ENCODE measurements around the gene MED15.

Gene MED15

DNA sequence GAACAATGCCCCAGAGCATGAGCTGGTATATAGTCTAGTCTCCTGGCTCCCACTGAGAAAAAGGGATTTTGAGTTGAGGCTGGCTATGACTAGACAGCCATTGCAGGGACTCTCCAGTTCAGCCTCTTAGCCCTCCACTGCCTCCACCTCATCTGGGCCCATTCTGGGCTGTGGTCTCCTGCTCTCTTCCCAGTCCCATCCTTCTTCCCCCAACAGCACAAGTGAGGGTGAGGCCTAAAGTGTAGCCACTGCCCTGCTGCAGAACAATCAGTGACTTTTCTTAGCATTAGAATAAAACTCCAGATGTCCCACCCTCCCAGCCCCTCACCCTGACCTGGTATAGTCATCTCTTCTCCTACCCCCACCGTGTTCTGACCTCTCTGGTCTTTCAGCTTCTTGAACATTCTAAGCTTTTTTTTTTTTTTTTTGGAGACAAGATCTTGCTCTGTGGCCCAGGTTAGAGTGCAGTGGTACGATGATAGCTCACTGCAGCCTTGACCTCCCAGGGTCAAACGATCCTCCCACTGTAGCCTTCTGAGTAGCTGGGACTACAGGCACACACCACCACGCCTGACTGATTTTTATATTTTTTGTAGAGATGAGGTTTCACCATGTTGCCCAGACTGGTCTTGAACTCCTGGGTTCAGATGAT lies 4.3 kb downstream of the MED15 start:
- no peak for DNase-seq

DNA sequence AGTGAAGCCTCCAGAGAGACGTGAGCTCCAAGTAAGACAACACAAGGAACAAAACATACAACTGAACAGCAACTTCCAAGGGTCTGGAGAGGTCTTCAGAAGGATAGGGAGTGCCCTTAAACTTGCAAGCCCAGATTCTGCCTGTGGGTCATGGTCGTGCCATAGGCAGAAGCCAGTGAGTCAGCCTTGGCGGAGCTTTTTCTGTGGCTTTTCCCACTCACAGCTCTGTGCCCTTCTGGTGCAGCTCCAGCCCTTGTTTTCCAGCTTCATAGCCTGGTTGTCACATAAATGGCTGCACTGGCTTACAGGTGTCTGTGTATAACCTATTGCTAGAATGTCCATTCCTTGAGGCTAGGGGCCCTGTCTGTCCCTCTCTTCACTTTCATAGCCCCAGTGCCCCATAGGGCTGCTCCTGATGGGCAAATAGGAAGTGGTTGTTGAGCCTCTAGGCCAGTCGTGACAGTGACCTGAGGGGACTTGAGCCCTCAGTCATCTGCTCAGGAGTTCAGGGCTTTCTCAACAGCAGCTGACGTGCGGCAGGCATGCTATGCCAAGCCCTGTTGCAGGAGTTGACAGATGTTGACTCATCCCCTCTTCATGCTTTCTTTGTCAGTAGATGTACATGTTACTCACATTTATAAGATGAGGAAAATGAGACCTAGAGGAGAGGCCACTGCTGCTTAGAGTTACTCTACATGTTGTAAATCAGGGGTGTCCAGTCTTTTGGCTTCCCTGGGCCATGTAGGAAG lies 7.4 kb downstream of the MED15 start:
- no peak for DNase-seq

DNA sequence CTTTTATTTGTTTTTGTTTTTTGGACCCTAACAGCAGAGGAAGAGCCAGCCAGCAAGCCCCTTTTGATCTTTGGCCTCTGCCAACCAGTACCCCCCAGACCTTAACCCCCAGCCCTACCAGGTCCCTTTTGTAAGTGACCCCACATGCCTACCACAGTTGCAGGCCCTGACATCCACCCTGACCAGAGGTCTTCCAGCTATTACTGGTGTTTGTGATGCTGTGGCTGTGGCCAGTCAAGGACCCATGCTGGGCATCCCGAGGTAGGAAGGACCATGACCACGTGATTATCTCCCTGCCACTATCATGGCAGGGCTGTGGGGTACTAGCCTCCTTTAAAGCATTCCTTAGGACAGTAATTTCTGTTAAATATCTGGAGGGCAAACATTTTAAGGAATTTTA lies 9.0 kb downstream of the MED15 start:
- no peak for DNase-seq

DNA sequence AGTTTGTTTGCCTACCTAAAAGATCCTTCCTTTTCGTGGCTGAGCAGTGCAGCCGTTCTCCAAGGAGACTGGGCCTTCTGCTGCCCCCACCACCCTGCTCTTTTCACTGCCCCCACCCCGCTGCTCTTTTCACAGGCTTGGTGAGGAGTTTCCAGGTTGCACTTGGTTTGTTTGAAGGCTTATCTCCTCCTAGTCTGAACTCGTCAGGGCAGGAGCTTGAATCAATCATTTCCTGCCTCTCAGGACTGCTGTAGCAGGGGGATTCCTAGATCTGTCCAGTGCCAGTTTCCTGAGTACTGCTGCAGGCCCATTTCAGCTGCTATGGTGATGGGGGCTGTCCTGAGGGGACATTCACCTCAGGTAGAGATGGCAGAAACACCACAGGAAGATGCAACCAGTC lies 10.0 kb downstream of the MED15 start:
- no peak for DNase-seq

DNA sequence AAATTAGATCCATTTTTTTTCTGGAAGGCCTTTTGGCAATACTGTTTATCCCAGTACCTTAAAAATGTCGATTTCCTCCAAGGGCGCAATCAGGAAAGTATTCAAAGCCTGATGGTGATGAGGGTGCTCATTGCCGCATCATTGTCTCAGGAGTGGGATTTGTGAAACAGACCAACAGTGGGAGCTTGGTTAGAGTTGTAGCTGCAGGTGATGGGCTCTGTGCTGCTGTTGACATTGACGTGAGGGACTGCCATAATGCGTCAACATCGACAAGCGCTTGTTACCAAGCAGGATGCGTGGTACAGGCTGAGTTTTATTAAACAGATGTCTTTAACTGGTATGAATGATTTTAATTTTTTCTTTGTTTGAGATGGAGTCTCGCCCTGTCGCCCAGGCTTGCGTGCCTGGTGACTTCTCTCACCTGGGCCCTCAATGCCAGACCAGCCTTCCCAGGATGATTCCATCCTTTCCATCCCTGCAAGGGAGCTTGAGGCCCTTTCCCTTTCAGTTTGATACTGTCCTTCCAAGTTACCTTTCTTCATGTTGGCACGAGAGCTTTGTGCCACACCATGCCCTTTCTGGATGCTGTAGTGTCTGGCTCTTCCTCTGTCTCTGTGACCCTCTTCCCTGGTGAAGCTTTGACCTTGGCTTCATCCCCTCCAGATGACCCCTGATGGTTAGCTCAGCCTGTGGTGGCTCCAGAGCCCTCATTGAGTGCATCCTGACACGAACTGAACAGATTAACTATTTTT lies 10.6 kb downstream of the MED15 start:
- DNase-seq = no peak

DNA sequence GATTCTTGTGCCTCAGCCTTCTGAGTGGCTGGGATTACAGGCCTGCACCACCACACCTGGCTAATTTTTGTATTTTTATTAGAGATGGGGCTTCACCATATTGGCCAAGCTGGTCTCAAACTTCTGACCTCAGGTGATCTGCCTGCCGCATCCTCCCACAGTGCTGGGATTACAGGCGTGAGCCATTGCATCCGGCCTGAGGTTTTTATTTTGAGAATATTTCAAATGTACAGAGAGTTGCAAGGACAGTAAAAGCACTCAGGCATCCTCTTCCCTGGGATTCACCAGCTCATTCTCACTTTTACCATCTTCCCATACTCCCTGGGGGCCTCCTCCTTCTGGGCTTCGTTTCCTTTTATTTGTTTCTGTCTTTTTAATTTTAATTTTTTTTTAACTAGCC lies 12.1 kb downstream of the MED15 start:
- no peak for DNase-seq

DNA sequence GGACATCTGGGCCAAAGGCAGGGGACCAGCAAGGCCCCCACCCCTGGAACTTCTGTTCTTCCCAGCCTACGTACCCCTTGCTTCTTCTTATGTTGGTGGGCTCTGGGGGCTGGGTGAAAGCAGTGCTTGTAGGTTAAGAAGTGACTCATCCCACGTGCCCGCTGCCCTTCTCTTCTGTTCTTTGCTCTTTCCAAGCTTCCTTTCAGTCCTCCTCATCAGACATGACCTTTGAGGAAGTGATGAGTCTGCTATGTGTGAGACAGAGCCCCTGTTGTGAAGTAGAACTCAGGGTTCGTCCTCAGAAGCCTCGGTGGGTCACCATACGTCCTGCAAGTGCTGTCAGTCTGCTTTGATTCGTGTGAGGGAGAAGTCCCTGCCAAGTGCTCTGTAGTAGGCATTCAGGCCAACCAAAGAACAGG lies 12.7 kb downstream of the MED15 start:
- DNase-seq = no peak

DNA sequence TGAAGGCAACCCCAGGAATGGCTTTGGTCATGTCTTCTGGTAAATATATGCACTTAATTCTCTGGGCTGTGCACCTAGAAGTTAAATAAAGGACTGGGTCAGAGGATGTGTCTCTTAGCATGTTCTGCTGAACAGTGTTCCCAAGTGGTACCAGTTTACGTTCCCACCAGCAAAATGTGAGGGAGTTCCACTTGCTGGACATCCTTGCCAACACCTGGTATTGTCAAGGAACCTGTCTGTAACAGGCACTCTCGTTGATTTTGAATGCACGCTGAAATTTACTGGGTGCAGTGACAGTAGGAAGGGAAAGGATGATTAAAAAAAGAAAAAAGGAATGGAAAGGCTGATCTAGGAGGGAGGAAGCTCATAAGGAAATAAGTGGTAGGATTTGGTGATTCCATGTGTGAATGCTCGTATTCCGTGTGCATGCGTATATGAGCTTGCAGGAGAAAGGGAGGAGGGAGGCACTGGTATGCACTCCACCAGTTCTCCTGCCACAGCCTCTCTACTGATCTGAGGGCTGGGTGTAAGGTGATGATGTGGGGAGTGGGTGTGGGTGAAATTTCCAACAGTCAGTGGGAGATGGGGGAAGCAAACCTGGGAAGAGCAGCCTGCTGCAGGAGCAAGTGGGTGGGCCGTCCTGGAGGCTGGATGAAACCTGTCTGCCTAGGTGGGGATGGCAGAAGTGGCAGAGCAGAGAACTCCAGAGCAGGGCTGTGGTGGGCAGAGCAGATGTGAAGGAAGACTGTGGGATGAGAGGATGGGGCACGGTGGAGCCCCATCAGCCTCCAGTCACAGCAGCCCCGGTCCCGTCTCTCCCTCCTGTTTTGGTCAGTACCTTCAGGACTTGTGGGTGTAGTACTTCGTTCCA lies 15.0 kb downstream of the MED15 start:
- no peak for DNase-seq

DNA sequence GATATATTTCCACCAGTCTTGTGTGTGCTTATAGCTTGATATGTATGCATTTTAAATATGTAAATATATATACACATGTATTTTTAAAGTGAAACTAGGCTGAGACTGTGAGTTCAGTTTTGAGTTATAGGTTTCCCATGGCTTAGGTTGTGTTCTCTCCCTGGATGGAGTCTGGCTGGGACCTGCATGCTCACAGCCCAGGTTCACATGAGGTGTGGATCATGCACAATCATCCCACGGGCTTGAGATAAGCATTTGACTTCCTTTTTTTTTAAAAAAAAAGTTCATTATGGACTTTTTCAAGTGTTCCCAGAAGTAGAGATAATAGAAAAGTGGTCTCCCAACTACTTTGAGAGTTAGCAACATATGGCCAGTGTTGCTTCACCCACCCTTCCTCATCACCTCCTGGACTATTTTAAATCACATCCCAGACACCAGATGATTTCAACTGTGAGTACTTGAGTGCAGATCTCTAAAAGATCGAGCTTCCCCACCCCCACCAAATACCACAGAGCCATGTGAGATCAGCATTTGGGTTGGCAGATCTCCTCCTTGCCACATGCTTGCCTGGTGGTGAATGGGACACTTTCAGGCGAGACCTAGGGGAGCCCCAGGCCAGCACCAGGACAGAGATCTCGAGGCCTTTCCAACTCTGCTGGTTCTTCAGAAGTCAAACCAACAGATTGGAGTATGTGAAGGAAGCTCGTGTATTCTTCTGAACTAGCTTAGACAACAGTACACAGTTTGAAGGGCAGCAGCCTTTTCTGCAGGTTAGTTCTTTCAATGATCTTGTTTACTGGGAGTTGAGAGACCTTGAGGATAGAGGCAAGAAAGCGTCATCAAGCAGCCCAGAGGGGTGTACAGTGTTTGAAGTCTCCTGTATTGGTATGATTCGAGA lies 15.9 kb downstream of the MED15 start:
- no peak for DNase-seq

DNA sequence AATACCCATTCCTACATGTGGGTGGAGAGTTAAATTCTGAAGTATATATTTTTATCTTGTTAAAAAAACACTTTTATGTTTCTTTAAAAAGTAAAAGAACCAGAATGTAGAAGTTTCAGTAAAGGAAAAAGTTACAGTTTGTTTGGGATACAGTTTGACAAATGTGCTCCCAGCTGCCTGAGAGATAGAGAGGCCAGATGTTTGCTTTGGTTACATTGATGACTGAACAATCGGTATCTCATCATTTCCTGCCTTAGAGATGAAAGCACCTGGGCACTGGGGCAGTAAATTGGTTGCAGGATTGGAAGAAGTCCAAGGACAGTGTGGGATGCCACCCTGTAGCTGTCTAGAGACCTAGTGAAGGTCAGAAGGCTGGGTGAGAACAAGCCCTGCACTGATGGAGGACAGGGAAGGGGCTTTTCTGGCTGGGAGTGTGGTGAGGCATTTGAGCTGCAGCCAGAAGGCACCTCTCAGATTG lies 16.6 kb downstream of the MED15 start:
- DNase-seq = no peak

DNA sequence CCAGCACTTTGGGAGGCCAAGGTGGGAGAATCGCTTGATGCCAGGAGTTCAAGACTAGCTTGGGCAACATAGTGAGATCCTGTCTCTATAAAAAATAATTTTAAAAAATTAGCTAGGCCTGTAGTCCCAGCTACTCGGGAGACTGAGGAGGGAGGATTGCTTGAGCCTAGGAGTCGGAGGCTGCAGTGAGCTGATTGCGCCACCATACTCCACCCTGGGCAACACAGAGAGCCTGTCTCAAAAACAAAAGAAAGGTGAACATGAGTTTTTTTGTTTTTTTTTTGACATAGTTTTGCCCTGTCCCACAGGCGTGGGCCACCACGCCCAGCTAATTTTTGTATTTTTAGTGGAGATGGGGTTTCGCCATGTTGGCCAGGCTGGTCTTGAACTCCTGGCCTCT lies 17.6 kb downstream of the MED15 start:
- DNase-seq = no peak

DNA sequence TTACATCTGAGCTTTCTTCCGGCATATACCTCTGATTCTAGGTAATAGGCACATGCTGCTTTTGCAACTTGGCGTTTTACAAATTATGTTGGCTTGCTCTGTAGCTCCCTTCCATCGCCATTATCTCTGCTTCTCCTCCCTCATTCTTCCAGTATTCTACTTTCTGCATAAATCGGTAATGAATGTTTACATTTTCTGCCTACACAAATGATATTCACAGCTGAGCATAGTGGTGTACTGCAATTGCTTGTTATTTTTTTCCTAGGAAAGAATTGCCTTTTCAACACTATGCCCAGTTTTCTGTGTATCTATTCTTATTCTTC lies 18.9 kb downstream of the MED15 start:
- no peak for DNase-seq

DNA sequence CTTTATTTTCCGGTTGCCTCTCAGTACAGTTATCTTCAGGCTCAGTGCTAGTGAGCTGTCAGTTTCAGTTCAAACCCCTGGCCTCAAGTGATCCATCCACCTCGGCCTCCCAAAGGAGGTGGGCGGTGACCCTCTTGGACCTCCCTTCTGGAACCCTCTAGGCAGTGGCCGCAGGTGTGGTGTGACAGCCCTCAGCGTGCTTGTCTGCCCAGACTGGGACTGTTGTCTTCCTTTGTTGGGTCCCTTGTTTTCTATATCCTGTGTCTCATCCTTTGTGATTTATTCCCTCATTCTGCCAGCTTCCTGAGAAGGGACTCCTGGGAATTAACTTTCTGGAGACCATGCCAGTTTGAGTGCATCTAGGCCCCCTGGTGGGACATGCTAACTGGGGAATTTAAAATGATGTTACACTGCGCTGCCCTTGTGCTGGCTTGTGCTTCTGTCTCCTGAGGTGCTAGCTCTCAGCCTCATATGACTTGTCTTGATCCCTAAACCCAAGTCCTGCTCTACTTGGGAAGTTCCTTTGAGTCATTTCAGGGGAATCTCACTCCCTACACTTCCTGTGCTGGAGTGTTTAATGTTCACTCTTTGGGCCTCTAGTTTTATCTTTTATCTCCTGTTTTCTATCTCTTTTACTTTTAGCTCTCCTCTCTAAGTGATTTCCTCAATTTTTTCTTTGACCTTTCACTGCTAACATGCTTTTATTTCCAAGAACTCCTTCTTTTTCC lies 19.4 kb downstream of the MED15 start:
- no peak for DNase-seq

DNA sequence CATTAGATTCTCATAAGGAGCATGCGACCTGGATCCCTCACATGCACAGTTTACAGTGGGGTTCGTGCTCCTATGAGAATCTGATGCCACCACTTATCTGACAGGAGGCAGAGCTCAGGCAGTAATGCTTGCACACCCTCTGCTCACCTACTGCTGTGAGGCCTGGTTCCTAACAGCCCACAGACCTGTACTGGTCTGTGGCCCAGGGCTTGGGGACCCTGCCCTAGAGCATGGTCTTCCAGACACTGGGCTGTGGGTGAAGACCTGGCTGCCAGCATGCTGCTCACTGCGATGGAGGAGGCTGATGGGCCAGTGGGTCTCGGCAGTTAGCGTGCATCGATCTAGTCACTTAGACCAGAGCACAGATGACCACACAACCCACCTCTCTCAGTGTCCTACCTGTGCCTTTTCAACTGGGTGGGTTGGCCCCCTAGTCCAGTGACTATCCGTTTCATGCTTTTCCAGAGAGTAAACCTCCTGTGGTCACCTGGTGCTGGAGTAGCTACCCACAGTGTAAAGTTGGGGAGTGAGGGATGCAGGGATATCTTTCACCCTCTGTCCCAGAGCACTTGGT lies 21.1 kb downstream of the MED15 start:
- DNase-seq = no peak

DNA sequence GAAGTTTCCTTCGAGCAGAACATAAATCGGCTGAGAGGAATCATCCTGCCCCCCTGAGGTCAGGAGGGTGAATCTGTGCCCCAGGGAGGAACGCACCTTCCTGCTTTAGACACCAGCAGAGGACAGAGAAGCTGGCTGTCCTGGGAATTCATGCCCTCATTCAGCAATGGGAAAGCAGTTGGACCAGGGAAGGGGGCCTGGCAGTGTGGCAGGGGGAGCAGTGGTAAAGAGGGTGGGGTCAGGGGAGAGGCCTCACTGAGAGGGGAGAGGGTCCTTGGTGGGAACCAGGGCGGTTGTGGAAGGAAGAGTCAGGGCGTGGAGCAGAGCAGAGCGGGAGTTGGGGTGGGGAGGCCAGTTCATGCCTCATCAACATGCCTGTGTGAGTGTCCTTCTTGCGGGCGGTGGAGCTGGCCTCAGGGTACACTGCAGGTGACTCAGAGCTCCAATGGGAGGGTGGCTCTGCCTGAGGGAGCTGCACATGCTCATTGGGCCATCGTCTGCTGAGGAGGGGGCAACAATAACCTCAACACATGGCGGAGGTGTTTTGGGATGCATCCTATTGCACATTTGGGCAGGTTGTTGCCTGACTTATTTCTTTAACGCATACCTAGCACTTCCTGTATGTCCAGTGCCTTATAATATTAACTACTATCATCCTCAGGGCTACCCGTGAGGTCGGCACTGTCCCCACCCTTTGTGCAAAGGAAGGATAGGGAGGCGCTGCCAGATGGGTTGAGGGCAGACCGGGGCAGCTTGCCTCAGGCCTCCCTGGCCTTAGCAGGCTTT lies 23.2 kb downstream of the MED15 start:
- DNase-seq = no peak

DNA sequence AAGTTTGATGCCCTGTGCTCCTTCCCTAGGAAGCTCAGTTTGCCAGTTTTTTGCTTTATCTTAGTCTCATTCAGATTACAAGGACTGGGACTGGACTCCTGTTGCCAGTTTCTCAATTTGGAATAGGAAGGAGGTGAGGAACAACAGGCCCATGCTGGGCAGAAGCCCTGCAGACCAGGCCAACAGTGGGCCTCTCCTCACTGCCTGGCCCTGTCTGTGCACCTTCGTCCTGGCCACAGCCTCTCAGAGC lies 23.7 kb downstream of the MED15 start:
- no peak for DNase-seq

DNA sequence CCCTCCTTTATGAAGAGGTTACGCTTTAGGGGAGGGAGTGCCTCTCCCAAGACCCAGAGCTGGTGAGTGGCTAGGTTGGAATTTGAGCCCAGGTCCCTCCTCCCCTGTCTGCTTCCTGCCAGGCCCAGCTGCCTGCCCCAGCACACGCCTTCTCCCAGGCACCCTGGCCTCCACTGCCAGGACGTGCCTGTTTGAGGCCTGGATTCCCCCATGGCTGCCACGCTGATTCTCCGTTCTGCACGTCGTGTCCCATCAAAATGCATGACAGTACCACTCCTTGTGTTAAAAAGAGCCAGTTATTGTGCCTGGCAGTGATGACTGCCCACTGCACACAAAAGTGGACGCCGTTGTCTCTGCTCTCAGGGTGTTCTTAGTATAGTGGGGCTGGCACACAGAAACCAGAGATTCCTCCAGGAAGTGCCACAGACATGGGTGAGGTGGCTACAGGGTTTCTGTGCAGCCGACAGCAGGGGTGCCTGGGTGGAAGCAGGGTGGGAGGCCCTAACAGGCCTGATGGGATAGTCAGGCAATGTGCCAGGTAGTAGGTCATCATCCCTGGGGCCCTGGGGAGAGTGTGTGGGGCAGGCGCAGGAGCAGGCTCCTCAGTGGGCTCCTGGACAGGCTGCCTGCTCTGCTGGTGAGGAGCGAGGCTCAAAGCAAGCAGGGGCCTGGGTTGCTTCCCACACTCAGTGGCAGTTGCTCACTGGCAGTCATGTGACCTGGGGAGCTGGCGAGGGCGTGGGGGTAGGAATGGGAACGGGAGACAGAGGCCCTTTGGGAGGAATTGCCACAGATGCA lies 24.2 kb downstream of the MED15 start:
- DNase-seq = peak; percentile 64

DNA sequence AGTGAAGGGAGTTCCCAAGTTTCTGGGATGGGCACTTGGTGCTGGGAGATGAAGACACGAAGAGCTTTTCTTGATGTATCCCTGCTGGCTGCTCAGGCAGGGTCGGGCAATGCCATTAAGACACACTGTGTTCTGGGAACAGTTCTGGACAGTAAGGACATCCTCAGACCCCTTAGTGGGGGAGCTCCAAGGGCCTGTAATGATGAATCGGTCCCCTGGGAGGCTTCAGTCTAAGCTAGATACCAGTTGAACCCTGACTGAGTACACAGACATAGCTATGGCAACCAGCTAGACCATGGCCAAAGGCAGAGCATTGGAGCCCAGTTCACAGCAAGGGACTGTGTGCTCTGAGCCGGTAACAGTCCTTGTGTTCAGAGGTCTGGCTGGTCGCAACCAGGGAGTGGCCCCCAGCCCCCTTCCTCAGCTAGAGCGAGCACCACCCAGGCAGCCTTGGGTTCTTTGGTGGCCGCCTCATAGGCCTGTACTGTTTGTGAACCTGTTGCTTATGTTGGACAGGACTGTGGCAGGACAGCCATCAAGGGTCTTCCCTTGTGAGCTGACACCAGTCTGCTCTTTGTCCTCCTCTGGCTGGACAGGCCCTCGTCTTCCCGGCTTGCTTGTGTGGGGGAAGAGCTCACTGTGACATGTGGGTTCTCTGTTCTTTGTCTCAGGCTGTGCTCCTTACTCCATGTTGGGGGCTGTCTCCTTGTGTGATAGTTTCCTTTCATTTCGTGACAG lies 25.0 kb downstream of the MED15 start:
- no peak for DNase-seq

All from 8988T (cell line).